B cell (primary cell): ENCODE measurements around the gene DPT. TPM values are rescaled to one million over a fixed set of nuclear protein-coding genes. Genes with fewer than 3 reads are reported as not detected.

ENCODE experiments used
- ATAC-seq: fragments of 200-7000 bp; cut with Tn5 transposase; one replicate; pipeline ENCODE4 v1.10.0; 2021; ENCODE audit warnings: low read depth, mild to moderate bottlenecking, moderate number of reproducible peaks, moderate library complexity
- CTCF ChIA-PET: fragments of 350-600 bp; sonication (Branson Sonifier 250); formaldehyde crosslinking; loops from one replicate; lab custom pipeline; 2021; ENCODE audit warnings: antibody characterized with exemption, inconsistent platforms; lab: Charles Lee
- POLR2A ChIA-PET: fragments of 350-600 bp; sonication (Branson Sonifier 250); formaldehyde crosslinking; loops from one replicate; lab custom pipeline; 2021; ENCODE audit warnings: antibody characterized with exemption; lab: Charles Lee
- DNase-seq: peaks from one replicate; pipeline ENCODE4 v3.0.0; 2013
- H2AFZ ChIP-seq: 2 replicates; pipeline ENCODE4 v1.6.1; 2012; ENCODE audit warnings: mild to moderate bottlenecking, low read depth, low read length; ENCODE audit not compliant: insufficient read depth, poor library complexity, severe bottlenecking
- H3K27ac ChIP-seq, 2 donors: 1 replicate in 1 of 2; 2 replicates in 1 of 2; pipeline ENCODE4 v1.5.1; 2012 to 2013; ENCODE audit warnings: low read length in 2 of 2, mild to moderate bottlenecking in 2 of 2, moderate library complexity in 1 of 2
- H3K27me3 ChIP-seq, 4 experiments: fragments of 200-600 bp in 1 of 4; sonication (generic) in 1 of 4; replicated peaks in 1 of 4; 1 replicate in 2 of 4; 2 replicates in 2 of 4; pipeline versions ENCODE4 v1.6.1 to v1.7.0; 2013 to 2016; ENCODE audit warnings: low read length in 3 of 4, mild to moderate bottlenecking in 2 of 4, mixed read lengths in 1 of 4, moderate library complexity in 1 of 4; ENCODE audit not compliant: insufficient read depth in 4 of 4, control insufficient read depth in 3 of 4; ENCODE audit errors: control extremely low read depth in 1 of 4
- H3K36me3 ChIP-seq, 2 experiments: replicated peaks in 1 of 2; 1 replicate in 1 of 2; 2 replicates in 1 of 2; pipeline versions ENCODE4 v1.6.1 to v1.7.1; 2013; ENCODE audit warnings: low read length in 1 of 2; ENCODE audit not compliant: insufficient read depth in 2 of 2, control insufficient read depth in 1 of 2; ENCODE audit errors: control extremely low read depth in 1 of 2, extremely low read depth in 1 of 2
- H3K4me1 ChIP-seq, 2 donors: fragments of 200-600 bp in 1 of 2; sonication (generic) in 1 of 2; 1 replicate in 1 of 2; 2 replicates in 1 of 2; pipeline versions ENCODE4 v1.5.1 to v1.6.1; 2013 to 2017; ENCODE audit warnings: low read length in 2 of 2; ENCODE audit not compliant: control insufficient read depth in 2 of 2, insufficient read depth in 2 of 2
- H3K4me2 ChIP-seq: replicated peaks from 2 replicates; pipeline ENCODE3; 2012; ENCODE audit warnings: mild to moderate bottlenecking, low read depth, low read length; ENCODE audit not compliant: poor library complexity, severe bottlenecking
- H3K4me3 ChIP-seq, 5 experiments: fragments of 200-600 bp in 1 of 5; sonication (generic) in 1 of 5; 1 replicate in 3 of 5; 2 replicates in 2 of 5; pipeline versions ENCODE4 v1.5.1 to v1.7.0; 2011 to 2016; ENCODE audit warnings: low read length in 4 of 5, mild to moderate bottlenecking in 4 of 5, low read depth in 2 of 5, control low read depth in 1 of 5, moderate library complexity in 1 of 5; ENCODE audit not compliant: insufficient read depth in 1 of 5; ENCODE audit errors: control extremely low read depth in 1 of 5, extremely low read depth in 1 of 5
- H3K79me2 ChIP-seq: fragments of 200-600 bp; sonication (generic); one replicate; pipeline ENCODE4 v1.6.0; 2016; ENCODE audit warnings: low read length; ENCODE audit not compliant: control insufficient read depth, insufficient read depth
- H3K9ac ChIP-seq: fragments of 200-600 bp; sonication (generic); 2 replicates; pipeline ENCODE4 v1.6.1; 2017; ENCODE audit warnings: mild to moderate bottlenecking, low read length, moderate library complexity
- H3K9me3 ChIP-seq, 3 donors: one replicate each; pipeline versions ENCODE4 v1.6.1 to v1.7.1; 2013; ENCODE audit warnings: low read length in 2 of 3; ENCODE audit not compliant: control insufficient read depth in 2 of 3, insufficient read depth in 1 of 3; ENCODE audit errors: control extremely low read depth in 1 of 3
- H4K20me1 ChIP-seq: 2 replicates; pipeline ENCODE4 v1.6.0; 2012; ENCODE audit warnings: mild to moderate bottlenecking, low read length; ENCODE audit not compliant: insufficient read depth, control insufficient read depth, poor library complexity, severe bottlenecking
- H3K27ac Mint-ChIP-seq: one replicate; pipeline ENCODE4 v1.8.0; 2021; ENCODE audit warnings: mixed read lengths
- H3K27me3 Mint-ChIP-seq: one replicate; pipeline ENCODE4 v1.8.0; 2021; ENCODE audit warnings: mixed read lengths
- H3K4me1 Mint-ChIP-seq: one replicate; pipeline ENCODE4 v1.8.0; 2021; ENCODE audit warnings: mixed read lengths
- H3K4me3 Mint-ChIP-seq: one replicate; pipeline ENCODE4 v1.8.0; 2021; ENCODE audit warnings: mixed read lengths
- H3K9me3 Mint-ChIP-seq: one replicate; pipeline ENCODE4 v1.8.0; 2022; ENCODE audit warnings: mixed read lengths; ENCODE audit not compliant: insufficient read depth
- EZH2 ChIP-seq: IDR thresholded peaks from 2 replicates; pipeline ENCODE4 v1.6.1; 2012; ENCODE audit warnings: borderline replicate concordance, low read depth, mild to moderate bottlenecking, moderate library complexity, low read length; ENCODE audit not compliant: insufficient read depth, poor library complexity, severe bottlenecking
- WGBS: methylation state at CpG from one replicate; pipeline ENCODE4 v1.1.5; 2013; ENCODE audit warnings: missing lambda C conversion rate; ENCODE audit not compliant: insufficient coverage; 5-methylcytosine and 5-hydroxymethylcytosine counted together
- intact Hi-C: fragments of 100-400 bp; cut with micrococcal nuclease; formaldehyde crosslinking; loops from one replicate; pipeline ENCODE4 v1.10.0; 2022
- polyA plus RNA-seq: library from polyadenylated mRNA; depleted of rRNA; stranded (reverse); fragments of >200 nt; gene quantifications from 2 replicates; pipeline ENCODE4 v1.2.3, GENCODE V29; 2012
- total RNA-seq, 2 donors: library from RNA; stranded (reverse); fragments of 120-200 nt in 1 of 2; gene quantifications; 1 replicate in 1 of 2; 2 replicates in 1 of 2; pipeline versions ENCODE4 v1.2.3 to v1.2.4, GENCODE V29; 2013 to 2022
- TF ChIP-seq, protein P1 (sequence below): fragments of 200-600 bp; IDR thresholded peaks from one replicate; pipeline ENCODE4 v1.8.0; 2022; ENCODE audit warnings: antibody characterized with exemption, mild to moderate bottlenecking

The DPT gene
- total and polyA plus RNA-seq, 2 donors (not counting 1 experiment from before 2014, with no cell fraction given) = not detected

DNA sequence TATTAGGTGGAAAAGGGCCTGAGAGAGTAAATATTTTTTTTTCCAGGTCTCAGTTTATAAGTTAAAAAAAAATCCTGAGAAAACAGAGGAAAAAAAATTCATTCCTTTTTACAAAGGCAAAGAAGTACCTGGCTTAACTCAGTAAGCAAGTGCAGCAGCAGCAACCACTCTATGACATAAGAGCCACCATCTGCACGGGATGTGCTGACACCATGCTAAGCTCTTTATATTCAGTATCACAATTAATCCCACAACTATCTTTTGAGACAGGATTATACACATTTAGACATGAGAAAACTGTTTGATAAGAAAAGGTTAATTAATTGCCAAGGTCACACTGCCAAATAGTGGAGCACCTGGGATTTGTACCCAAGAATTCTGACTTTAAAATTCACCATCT lies 13.4 kb upstream of the DPT start:
- Histone ChIP-seq H3K27me3 (no peaks in the 10 kb centered on the region), H3K79me2 (no peaks in the 10 kb centered on the region), H2AFZ (no peak overlapping the region), H3K4me1 (no peaks in the 10 kb centered on the region), H3K36me3 (no peaks in the 10 kb centered on the region), H3K4me3 (no peak overlapping the region), H3K4me2 (no peak overlapping the region), H3K9ac (no peak overlapping the region), H3K27ac (no peak overlapping the region), H3K9me3 (no peaks in the 10 kb centered on the region), H4K20me1 (no peaks in the 10 kb centered on the region)
- Mint-ChIP-seq H3K4me1 (no peaks in the 10 kb centered on the region), H3K4me3 (no peak overlapping the region), H3K27ac (no peak overlapping the region), H3K27me3 (no peaks in the 10 kb centered on the region), H3K9me3 (no peaks in the 10 kb centered on the region)
- POLR2A ChIA-PET = no interaction called here
- TF ChIP-seq, protein P1, sequence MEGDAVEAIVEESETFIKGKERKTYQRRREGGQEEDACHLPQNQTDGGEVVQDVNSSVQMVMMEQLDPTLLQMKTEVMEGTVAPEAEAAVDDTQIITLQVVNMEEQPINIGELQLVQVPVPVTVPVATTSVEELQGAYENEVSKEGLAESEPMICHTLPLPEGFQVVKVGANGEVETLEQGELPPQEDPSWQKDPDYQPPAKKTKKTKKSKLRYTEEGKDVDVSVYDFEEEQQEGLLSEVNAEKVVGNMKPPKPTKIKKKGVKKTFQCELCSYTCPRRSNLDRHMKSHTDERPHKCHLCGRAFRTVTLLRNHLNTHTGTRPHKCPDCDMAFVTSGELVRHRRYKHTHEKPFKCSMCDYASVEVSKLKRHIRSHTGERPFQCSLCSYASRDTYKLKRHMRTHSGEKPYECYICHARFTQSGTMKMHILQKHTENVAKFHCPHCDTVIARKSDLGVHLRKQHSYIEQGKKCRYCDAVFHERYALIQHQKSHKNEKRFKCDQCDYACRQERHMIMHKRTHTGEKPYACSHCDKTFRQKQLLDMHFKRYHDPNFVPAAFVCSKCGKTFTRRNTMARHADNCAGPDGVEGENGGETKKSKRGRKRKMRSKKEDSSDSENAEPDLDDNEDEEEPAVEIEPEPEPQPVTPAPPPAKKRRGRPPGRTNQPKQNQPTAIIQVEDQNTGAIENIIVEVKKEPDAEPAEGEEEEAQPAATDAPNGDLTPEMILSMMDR = no peak
- TF ChIP-seq EZH2 = no peak
- ATAC-seq = no peak
- CTCF ChIA-PET = no interaction called here
- DNase-seq = no peak
- intact Hi-C loops = no loop called here
- 80% methylated on average over 1 of the region's 1 CpG for WGBS

DNA sequence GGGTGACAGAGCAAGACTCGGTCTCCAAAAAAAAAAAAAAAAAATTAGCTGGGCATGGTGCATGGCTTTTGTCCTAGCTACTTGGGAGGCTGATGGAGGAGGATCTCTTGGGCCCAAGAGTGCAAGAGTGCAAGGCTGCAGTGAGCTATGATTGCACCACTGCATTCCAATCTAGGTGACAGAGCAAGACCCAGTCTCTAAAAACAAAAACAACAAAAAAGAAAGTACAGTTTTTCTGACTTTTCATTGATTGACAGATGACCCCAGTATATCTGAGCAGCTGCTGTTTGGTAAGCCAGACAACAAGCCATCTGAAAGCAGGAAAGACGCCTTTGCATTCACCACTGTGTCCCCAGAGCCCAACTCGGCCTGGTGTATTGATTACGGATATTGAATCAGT lies 10.9 kb upstream of the DPT start:
- WGBS = 90% methylated on average over 2 of the region's 4 CpGs

More for the DNA sequence above, 10.9 kb upstream of the DPT start:
- no peaks in the 10 kb centered on the region for H3K4me1 Mint-ChIP-seq
- no peak for ATAC-seq
- Histone ChIP-seq H4K20me1 (no peaks in the 10 kb centered on the region), H3K27ac (no peak overlapping the region), H3K79me2 (no peaks in the 10 kb centered on the region), H3K4me3 (no peak overlapping the region), H3K27me3 (peaks cover 0 to 2% (median 0%) of the 10 kb centered on the region in 4 experiments), H3K36me3 (no peaks in the 10 kb centered on the region), H3K9me3 (peaks cover 0 to 3% (median 0%) of the 10 kb centered on the region in 3 donors), H3K4me2 (no peak overlapping the region), H2AFZ (no peak overlapping the region), H3K9ac (no peak overlapping the region), H3K4me1 (no peaks in the 10 kb centered on the region)
- DNase-seq = no peak
- POLR2A ChIA-PET = no interaction called here
- intact Hi-C loops = no loop called here
- CTCF ChIA-PET = interaction anchor here (0.6 kb wide), 1 partner anchor 223 kb away, joined by 3 read pairs; no protein-coding TSS in a partner anchor
- no peak overlapping the region for H3K27ac Mint-ChIP-seq
- no peaks in the 10 kb centered on the region for H3K9me3 Mint-ChIP-seq
- peaks cover 3% of the 10 kb centered on the region for H3K27me3 Mint-ChIP-seq
- no peak for TF ChIP-seq EZH2
- TF ChIP-seq, protein P1 = no peak
- no peak overlapping the region for H3K4me3 Mint-ChIP-seq
